K562 (cell line): ENCODE results near the gene STAT6. TPM values are rescaled to one million over a fixed set of nuclear protein-coding genes. Genes with fewer than 3 reads are reported as not detected.

ENCODE experiments used
- ATF7 ChIP-seq: fragments of 450-650 bp; IDR thresholded peaks from 2 replicates; pipeline ENCODE4 v1.7.1; 2014; ENCODE audit warnings: mild to moderate bottlenecking, moderate library complexity
- BRF1 ChIP-seq: IDR thresholded peaks from 3 replicates; pipeline ENCODE4 v1.6.1; 2011; ENCODE audit warnings: borderline replicate concordance, mild to moderate bottlenecking; ENCODE audit not compliant: insufficient read length; ENCODE audit errors: extremely low read depth
- CHD1 ChIP-seq: fragments of 200-600 bp; sonication (generic); IDR thresholded peaks from one replicate; pipeline ENCODE4 v1.6.1; 2012; ENCODE audit warnings: mild to moderate bottlenecking, moderate library complexity, low read length, inconsistent platforms
- CREM ChIP-seq: IDR thresholded peaks from 2 replicates; pipeline ENCODE4 v1.6.1; 2014; ENCODE audit warnings: antibody characterized with exemption, low read depth
- ESRRA ChIP-seq: fragments of 450-650 bp; IDR thresholded peaks from 2 replicates; pipeline ENCODE4 v1.6.1; 2014; ENCODE audit warnings: low read depth, mild to moderate bottlenecking, moderate library complexity, borderline replicate concordance
- EZH2 ChIP-seq: IDR thresholded peaks from 2 replicates; pipeline ENCODE4 v1.6.1; 2012; ENCODE audit warnings: low read depth, mild to moderate bottlenecking, inconsistent platforms, low read length, borderline replicate concordance
- HBP1 ChIP-seq: fragments of 450-650 bp; formaldehyde crosslinking; IDR thresholded peaks from 2 replicates; pipeline ENCODE4 v1.4.0; 2022; ENCODE audit warnings: missing genetic modification characterization
- HDAC6 ChIP-seq: IDR thresholded peaks from 2 replicates; pipeline ENCODE4 v1.6.1; 2012; ENCODE audit warnings: low read depth, mild to moderate bottlenecking, control low read depth, inconsistent platforms, low read length, moderate library complexity
- HMGXB4 ChIP-seq: sonication (generic); formaldehyde crosslinking; IDR thresholded peaks from 2 replicates; pipeline ENCODE4 v1.8.1; 2023; ENCODE audit warnings: mild to moderate bottlenecking, missing genetic modification reagents
- HSF4 ChIP-seq: fragments of 250-450 bp; sonication (Bioruptor Pico); IDR thresholded peaks from 2 replicates; pipeline ENCODE4 v2.1.2; 2022; ENCODE audit warnings: mild to moderate bottlenecking, moderate library complexity, borderline replicate concordance
- KLF13 ChIP-seq: fragments of 450-650 bp; IDR thresholded peaks from 2 replicates; pipeline ENCODE4 v1.6.1; 2016; ENCODE audit warnings: missing genetic modification characterization, low read depth, mild to moderate bottlenecking, missing compliant biosample characterization, moderate library complexity, borderline replicate concordance
- KLF16 ChIP-seq: IDR thresholded peaks from 2 replicates; pipeline ENCODE4 v1.6.1; 2016; ENCODE audit warnings: antibody characterized with exemption
- MCM2 ChIP-seq: fragments of 450-650 bp; IDR thresholded peaks from 2 replicates; pipeline ENCODE4 v1.6.1; 2017; ENCODE audit warnings: low read depth, mild to moderate bottlenecking
- POLR2AphosphoS5 ChIP-seq: IDR thresholded peaks from 2 replicates; pipeline ENCODE4 v1.6.1; 2011; ENCODE audit warnings: mild to moderate bottlenecking, low read depth, low read length, moderate library complexity; ENCODE audit not compliant: control insufficient read depth, insufficient read depth
- SIN3A ChIP-seq, 2 experiments: fragments of 150-350 bp in 1 of 2; IDR thresholded peaks; 2 replicates each; pipeline ENCODE4 v1.6.1; 2011 to 2016; ENCODE audit warnings: borderline replicate concordance in 2 of 2, low read depth in 2 of 2, low read length in 2 of 2, mild to moderate bottlenecking in 2 of 2, moderate library complexity in 2 of 2; ENCODE audit not compliant: control insufficient read depth in 1 of 2
- SMARCE1 ChIP-seq: fragments of 450-650 bp; IDR thresholded peaks from 2 replicates; pipeline ENCODE4 v1.7.1; 2016; ENCODE audit warnings: mild to moderate bottlenecking
- SOX6 ChIP-seq: fragments of 450-650 bp; IDR thresholded peaks from 2 replicates; pipeline ENCODE4 v1.6.1; 2014; ENCODE audit warnings: mild to moderate bottlenecking
- SPI1 ChIP-seq: IDR thresholded peaks from 2 replicates; pipeline ENCODE4 v1.6.1; 2011; ENCODE audit warnings: low read depth, low read length, control low read depth, borderline replicate concordance
- SUPT5H ChIP-seq: fragments of 450-650 bp; IDR thresholded peaks from 2 replicates; pipeline ENCODE4 v1.6.1; 2016
- TEAD1 ChIP-seq, 2 experiments: fragments of 450-650 bp in 1 of 2; sonication (generic) in 1 of 2; formaldehyde crosslinking; IDR thresholded peaks; 2 replicates each; pipeline versions ENCODE4 v1.4.0 to v1.8.0; 2020 to 2022; ENCODE audit warnings: mild to moderate bottlenecking in 2 of 2, missing genetic modification reagents in 1 of 2
- TEAD4 ChIP-seq, 2 experiments: sonication (generic) in 1 of 2; formaldehyde crosslinking in 1 of 2; IDR thresholded peaks; 2 replicates each; pipeline versions ENCODE4 v1.6.1 to v1.8.0; 2012 to 2022; ENCODE audit warnings: borderline replicate concordance in 1 of 2, inconsistent platforms in 1 of 2, low read length in 1 of 2, mild to moderate bottlenecking in 1 of 2, missing genetic modification reagents in 1 of 2
- THAP7 ChIP-seq: fragments of 250-450 bp; sonication (Bioruptor Pico); IDR thresholded peaks from 2 replicates; pipeline ENCODE4 v1.5.0; 2021
- ZNF696 ChIP-seq: fragments of 250-450 bp; sonication (Bioruptor Pico); conservative IDR thresholded peaks from 2 replicates; pipeline ENCODE4 v1.4.0; 2020; ENCODE audit warnings: mild to moderate bottlenecking, moderate library complexity
- polyA plus RNA-seq, 8 experiments: library from polyadenylated mRNA; depleted of rRNA in 4 of 8; stranded (reverse) in 5 of 8; unstranded in 3 of 8; fragments of >200 nt; fragmentation: Nextera tagmentation in 2 of 8; fragmentation: Illumina TruSeq in 1 of 8; extraction: Ambion mirVana in 2 of 8; extraction: Trizol in 1 of 8; gene quantifications; 2 replicates each; pipeline versions ENCODE4 v1.2.1 to v1.2.3, GENCODE V29; 2011 to 2014; ENCODE audit warnings: inconsistent platforms in 1 of 8, missing spikeins in 1 of 8
- total RNA-seq, 7 experiments: library from RNA; depleted of rRNA in 6 of 7; stranded (reverse); fragments of >200 nt in 6 of 7; fragmentation: Illumina TruSeq in 2 of 7; extraction: Trizol in 2 of 7; gene quantifications; 2 replicates each; pipeline versions ENCODE4 v1.2.1 to v1.2.3, GENCODE V29; 2011 to 2021; ENCODE audit warnings: low replicate concordance in 1 of 7

Gene STAT6
- total and polyA plus RNA-seq, 9 of the 15 experiments (the other 6 are each of a cell fraction or from before 2014, with no cell fraction given) = 2.4 to 49.5 (median 26.5) TPM

- TF ChIP-seq HDAC6 (no peak), EZH2 (no peak), BRF1 (no peak), HMGXB4 (CRISPR knock-in tag) (no peak), POLR2AphosphoS5 (peak; percentile 63; the same call in 1 of the 2 replicates), CREM (peak; percentile 31; the same call in 1 of the 2 replicates), SUPT5H (peak; percentile 22; the same call in 1 of the 2 replicates), HBP1 (no peak), TEAD4 (IDR thresholded peaks at IDR 0.05; ENCODE audit: low read length) (peak; percentile 65), TEAD4 (CRISPR knock-in tag; IDR thresholded peaks at IDR 0.05; ENCODE audit: borderline replicate concordance) (no peak), KLF16 (peak; percentile 35; the same call in 1 of the 2 replicates), ATF7 (peak; percentile 54), SOX6 (peak; percentile 51; the same call in 1 of the 2 replicates), ZNF696 (CRISPR knock-in tag) (no peak), TEAD1 (CRISPR knock-in tag; IDR thresholded peaks at IDR 0.05) (no peak), MCM2 (no peak), SIN3A (IDR thresholded peaks at IDR 0.05; ENCODE audit: borderline replicate concordance in 2 of 2, control insufficient read depth in 1 of 2, low read depth in 2 of 2, low read length in 2 of 2) (peak in 1 of 2 experiments; percentile 29; a peak in 1 of 4 replicates), HSF4 (CRISPR knock-in tag) (no peak), THAP7 (CRISPR knock-in tag) (no peak), SMARCE1 (peak; percentile 29; the same call in 1 of the 2 replicates), CHD1 (peak; percentile 23), SPI1 (0 out of 2 replicates have a peak, but pooled peaks have one; percentile 14), ESRRA (no peak), KLF13 (tag) (0 out of 2 replicates have a peak, but pooled peaks have one; percentile 22)
Observed at GRCh38 chr12:57089271-57090245, 21.6 kb downstream of the STAT6 start (continued).
